ENCODE measurements around the gene MRPS9.

DNA sequence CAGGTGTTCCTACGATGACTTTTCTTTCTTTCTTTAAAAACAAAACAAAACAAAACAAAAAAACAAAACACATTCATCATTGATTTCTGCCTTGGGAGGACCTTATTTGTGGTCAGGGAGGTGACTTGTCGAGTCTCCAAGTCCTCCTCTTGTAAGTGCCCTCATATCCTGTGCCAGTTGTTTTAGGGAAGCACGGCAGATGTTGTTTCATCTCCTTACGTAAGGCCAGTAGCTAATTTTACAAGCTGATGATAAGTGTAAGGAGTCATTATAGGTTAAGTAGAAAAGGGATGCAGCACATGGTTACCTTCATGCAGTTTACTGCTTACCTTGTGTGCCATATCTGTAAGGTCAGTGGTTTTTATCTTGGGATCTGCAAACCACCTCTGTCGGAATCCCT lies 52.2 kb downstream of the MRPS9 start:
- TF ChIP-seq, protein P1, sequence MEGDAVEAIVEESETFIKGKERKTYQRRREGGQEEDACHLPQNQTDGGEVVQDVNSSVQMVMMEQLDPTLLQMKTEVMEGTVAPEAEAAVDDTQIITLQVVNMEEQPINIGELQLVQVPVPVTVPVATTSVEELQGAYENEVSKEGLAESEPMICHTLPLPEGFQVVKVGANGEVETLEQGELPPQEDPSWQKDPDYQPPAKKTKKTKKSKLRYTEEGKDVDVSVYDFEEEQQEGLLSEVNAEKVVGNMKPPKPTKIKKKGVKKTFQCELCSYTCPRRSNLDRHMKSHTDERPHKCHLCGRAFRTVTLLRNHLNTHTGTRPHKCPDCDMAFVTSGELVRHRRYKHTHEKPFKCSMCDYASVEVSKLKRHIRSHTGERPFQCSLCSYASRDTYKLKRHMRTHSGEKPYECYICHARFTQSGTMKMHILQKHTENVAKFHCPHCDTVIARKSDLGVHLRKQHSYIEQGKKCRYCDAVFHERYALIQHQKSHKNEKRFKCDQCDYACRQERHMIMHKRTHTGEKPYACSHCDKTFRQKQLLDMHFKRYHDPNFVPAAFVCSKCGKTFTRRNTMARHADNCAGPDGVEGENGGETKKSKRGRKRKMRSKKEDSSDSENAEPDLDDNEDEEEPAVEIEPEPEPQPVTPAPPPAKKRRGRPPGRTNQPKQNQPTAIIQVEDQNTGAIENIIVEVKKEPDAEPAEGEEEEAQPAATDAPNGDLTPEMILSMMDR (IDR thresholded peaks at IDR 0.05) = no peak
- no peak for TF ChIP-seq POLR2A (IDR thresholded peaks at IDR 0.05)
